Measurements from ENCODE around the gene IFNL1. TPM values are rescaled to one million over a fixed set of nuclear protein-coding genes. Genes with fewer than 3 reads are reported as not detected.
A peak's percentile ranks its signal among the peaks of the same experiment; 100 is the strongest.

IFNL1 gene
- not detected in 2 replicates for total RNA-seq (2014; rRNA removed; shearing (Covaris generic))
- polyA plus RNA-seq (2015; cell fraction: cytosol; rRNA removed), result not detected in 2 replicates
- not detected in 2 replicates for polyA plus RNA-seq (2015; cell fraction: nucleus; rRNA removed)

DNA sequence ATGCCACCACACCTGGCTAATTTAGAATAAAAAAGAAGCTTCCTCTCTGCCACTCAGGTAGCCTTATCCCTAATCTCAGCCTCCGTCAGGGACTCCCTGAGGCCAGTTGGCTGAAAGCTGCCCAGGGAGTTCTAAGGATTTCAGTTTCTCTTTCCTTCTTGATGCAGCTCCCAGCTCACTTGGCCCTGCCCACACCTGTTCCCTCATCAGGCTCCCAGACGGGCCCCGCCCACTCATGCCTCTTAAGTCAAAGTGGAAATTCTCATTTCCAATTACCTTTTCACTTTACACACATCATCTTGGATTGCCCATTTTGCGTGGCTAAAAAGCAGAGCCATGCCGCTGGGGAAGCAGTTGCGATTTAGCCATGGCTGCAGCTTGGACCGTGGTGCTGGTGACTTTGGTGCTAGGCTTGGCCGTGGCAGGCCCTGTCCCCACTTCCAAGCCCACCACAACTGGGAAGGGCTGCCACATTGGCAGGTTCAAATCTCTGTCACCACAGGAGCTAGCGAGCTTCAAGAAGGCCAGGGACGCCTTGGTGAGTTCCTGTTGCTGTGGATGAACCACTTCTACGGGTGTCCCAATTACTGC is at the start of gene IFNL1:
Gene IFNL1, plus strand, starts transcription at position 353 of the 591 bp plus-strand sequence. Its CDS starts 15 bp downstream, at position 368.
- DNase-seq (ENCODE audit: low read depth, low spot score), result no peak
- in situ Hi-C loops (cut with HindIII; ENCODE audit: low pct_unique_long_range_greater_than_20kb, low sequenced_read_pairs), result no loop called here

DNA sequence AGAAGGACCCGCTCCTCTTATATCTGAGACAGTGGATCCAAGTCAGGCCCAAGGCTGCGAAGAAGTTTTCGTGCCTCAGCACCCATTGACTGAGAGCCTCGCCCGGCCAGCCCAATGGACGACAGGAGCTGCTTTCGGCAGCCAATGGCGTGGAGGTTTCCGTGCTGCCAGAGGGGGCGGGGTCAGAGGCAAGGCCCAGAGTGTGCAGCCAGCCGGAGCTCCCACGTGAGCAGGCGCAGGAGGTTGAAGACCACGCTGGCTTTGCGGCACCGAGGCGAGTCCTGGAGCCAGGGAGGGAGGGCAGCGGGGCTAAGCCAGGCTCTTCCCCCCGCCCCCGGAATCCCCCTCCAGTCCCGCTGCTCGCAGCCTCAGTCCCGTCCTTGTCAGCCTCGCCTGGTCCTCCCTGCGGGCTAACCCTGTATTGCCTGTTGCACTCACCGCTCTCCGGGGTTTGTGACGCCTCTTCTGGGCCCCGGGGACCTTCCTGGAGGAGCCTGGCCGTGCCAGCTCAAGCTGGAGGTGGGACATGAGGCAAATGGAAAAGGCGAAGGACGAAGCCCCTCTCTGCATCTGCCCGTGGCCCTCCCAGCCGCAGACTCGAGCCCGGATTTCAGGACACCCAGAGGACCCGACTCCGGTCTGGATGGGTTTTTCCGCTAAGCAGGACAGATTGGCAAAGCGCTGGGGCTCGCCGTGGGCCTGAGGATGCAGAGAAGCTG is 49.1 kb upstream of the IFNL1 start:
- in situ Hi-C loops (cut with HindIII; ENCODE audit: low pct_unique_long_range_greater_than_20kb, low sequenced_read_pairs), result no loop called here
- no peak for DNase-seq (ENCODE audit: low read depth, low spot score)

DNA sequence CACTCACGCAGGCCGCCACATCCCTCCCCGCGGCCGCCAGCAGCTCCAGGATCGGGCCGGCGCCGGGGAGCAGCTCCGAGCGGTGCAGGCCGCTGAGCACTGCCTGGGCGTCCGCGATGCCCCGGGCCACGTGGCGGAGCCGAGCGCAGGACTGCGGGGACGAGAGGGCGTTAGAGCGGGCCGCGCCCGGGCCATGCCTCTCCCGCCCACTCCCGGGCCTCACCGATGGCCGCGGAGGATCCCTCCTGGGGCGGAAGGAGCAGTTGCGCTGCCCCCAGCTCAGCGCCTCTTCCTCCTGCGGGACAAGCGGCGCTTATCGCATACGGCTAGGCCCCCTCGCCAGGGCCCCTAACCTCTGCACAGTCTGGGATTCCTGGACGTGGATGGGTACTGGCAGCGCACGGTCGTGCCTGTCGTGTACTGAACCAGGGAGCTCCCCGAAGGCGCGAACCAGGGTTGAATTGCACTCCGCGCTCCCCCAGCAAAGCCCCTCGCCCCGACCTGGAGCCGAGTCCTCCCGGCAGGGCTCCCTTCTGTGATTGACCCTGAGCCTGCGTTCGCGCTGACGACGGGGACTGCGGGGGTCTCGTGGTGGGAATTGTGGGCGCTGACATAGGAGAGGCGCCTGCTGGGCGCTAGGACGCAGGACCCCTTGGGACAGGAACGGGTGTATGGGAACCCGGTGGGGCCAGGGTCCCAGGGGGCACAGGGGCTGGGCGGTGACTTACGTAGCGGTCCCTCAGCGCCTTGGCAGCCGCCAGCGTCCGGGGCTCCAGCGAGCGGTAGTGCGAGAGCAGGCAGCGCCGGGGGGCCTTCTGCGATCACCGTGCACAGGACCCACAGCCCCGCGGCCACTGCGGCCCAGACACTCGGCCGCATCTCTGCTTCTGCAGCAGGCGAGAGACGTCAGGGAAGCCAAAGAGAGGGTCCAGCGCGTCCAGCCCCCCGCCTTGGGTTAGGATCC is 48.2 kb upstream of the IFNL1 start:
- in situ Hi-C loops (cut with HindIII; ENCODE audit: low pct_unique_long_range_greater_than_20kb, low sequenced_read_pairs), result no loop called here
- DNase-seq (ENCODE audit: low read depth, low spot score), result no peak

DNA sequence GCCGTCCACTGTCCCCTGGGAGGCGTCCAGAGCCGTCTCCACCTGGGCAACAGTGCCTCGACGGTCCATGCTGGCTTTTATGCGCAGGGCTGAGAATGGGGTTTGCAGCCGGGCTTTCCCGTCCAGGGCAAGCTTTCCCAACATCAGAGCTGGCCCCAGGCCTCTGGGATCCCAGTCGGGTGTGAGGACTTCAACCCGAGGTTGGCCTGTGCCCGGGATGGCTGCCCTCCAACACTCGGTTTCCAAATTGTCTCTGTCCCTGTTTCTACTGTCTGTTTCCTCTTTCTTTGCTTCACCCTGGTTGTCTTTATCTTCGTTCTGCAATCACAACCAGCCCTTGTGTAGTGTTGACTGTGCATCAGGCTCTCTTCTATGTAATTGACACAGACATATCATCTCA is 47.4 kb upstream of the IFNL1 start, which contains the start of gene IFNL4:
Gene IFNL4, minus strand, starts transcription at position 51 of the 400 bp plus-strand sequence.
- in situ Hi-C loops (cut with HindIII; ENCODE audit: low pct_unique_long_range_greater_than_20kb, low sequenced_read_pairs), result no loop called here
- no peak for DNase-seq (ENCODE audit: low read depth, low spot score)

DNA sequence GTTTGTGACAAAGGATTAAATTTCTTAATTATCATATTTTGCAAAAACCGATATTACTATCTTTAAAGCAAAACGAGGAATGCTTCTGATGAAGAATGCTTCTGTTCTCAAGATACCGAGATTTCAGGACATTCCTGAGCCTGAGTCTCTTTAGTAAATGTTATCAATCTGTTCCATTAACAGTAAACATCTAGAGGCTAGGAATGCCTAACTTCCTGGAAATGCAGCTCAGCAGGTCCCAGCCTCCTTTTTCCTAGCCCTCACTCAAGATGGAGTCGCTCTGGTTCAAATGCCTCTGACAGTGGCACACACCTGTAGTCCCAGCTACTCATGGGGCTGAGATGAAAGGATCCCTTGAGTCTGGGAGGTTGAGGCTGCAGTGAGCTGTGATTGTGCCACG is 45.1 kb upstream of the IFNL1 start:
- in situ Hi-C loops (cut with HindIII; ENCODE audit: low pct_unique_long_range_greater_than_20kb, low sequenced_read_pairs), result no loop called here
- no peak for DNase-seq (ENCODE audit: low read depth, low spot score)

DNA sequence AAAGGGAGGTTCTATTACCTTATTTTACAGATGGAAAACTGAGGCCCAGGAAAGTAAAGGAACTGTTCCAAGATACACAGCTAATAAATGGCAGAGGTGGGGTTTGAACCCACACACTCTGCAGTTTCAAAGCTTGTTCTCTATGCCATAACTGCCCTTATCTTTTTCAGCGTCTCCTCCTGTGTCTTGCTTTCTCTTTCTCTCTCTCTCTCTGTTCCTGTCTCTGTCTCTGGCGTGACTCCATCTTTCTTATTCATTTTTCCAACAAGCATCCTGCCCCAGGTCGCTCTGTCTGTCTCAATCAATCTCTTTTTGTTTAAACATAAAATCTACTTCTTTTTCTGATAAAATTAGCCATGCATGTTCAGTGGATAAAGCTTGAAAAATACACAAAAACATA is 44.4 kb upstream of the IFNL1 start:
- DNase-seq (ENCODE audit: low read depth, low spot score), result no peak
- in situ Hi-C loops (cut with HindIII; ENCODE audit: low pct_unique_long_range_greater_than_20kb, low sequenced_read_pairs), result no loop called here

DNA sequence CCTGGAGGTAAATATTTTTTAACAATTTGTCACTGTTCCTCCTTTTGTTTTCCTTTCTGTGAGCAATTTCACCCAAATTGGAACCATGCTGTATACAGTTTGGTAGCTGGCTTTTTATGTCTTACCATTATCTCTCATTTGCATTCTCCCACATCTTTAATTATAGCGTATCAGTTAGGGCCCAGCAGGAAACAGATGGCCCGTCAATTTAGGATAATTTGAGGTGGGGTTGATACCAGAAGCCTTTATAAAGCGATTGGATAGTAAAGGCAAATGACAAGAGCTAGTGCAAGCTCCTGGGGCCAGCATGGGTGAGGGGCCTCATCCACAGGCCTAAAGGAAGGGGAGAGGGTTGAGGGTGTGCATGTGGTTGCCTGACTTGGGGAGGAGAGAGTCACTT is 43.7 kb upstream of the IFNL1 start:
- DNase-seq (ENCODE audit: low read depth, low spot score), result no peak
- in situ Hi-C loops (cut with HindIII; ENCODE audit: low pct_unique_long_range_greater_than_20kb, low sequenced_read_pairs), result no loop called here

DNA sequence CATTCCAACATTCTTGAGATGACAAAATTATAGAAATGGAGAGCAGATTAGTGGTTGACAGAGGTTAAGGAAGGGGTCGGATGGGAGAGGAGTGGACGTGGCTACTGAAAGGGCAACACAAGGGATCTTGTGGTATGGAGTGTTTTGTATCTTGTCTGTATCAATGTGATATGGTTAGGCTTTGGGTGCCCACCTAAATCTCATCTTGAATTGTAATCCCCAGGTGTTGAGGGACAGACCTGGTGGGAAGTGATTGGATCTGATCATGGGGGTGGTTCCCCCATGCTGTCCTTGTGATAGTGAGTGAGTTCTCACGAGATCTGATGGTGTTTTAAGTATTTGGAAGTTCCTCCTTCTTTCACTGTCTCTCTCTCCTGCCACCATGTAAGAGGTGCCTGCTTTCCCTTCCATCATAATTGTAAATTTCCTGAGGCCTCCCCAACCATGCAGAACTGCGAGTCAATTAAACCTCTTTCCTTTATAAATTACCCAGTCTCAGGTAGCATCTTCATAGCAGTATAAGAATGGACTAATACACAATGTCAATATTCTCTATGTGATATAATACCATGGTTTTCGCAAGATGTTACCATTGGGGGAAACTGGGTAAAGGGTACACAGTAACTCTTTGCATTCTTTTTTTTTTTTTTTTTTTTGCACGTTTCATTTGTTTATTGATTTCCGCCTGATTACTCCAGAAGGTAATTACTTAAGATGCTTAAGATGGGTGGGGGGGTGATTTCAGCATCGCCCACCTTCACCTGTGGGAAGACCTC is 42.6 kb upstream of the IFNL1 start:
- no peak for DNase-seq (ENCODE audit: low read depth, low spot score)
- in situ Hi-C loops (cut with HindIII; ENCODE audit: low pct_unique_long_range_greater_than_20kb, low sequenced_read_pairs), result no loop called here

DNA sequence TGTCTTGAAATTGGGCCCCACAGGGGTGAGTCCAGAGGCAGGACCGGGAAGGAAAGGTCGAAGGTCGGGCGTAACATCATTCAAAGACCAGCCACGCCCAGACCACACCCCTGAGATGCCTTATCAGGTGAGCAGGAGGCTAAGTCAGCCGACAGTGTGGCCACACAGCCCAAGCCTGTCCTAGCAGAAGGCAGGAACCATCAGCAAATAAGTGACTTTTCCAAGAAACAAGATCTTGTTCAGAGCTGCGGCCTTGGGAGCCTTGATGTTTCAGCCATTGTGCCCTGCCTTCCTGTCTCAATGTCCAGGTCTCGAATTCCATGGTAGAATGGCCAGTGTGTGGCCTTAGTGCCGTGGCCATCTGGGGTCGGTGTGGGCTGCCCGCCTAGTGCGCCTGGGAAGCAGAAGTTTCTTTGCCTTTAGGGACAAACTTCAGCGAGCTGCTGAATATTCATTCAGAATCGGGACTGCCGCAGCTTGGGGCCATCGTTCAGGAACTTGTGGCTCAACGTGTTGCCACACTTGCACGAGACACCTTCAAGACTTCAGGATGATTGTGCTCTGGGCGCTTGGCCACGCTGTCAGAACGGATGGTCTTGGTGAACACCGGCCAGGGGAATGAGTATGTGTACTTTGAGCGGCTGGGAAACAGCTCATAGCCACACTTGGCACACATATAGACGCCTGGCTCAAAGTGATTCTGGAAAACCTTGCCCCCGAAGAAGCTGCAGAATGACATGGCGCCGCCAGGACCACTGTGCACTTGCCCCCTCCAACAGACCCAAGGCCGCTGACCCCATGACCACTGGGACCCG is 41.5 kb upstream of the IFNL1 start:
- DNase-seq (ENCODE audit: low read depth, low spot score), result no peak
- in situ Hi-C loops (cut with HindIII; ENCODE audit: low pct_unique_long_range_greater_than_20kb, low sequenced_read_pairs), result no loop called here

DNA sequence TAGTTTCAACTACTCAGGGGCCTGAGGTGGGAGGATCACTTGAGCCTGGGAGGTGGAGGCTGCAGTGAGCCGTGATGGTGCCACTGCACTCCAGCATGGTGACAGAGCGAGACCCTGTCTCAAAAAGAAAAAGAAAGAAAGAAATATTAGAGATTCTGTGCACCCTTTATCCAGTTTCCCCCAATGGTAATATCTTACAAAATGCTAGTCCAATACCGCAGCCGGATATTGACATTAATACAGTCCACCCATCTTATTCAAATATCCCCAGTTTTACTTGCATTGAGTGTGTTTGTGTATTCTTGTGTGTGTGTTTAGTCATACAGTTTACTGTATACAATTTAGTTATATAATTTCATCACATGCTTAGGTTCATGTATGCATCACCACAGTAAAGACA is 39.0 kb upstream of the IFNL1 start:
- in situ Hi-C loops (cut with HindIII; ENCODE audit: low pct_unique_long_range_greater_than_20kb, low sequenced_read_pairs), result no loop called here
- no peak for DNase-seq (ENCODE audit: low read depth, low spot score)

DNA sequence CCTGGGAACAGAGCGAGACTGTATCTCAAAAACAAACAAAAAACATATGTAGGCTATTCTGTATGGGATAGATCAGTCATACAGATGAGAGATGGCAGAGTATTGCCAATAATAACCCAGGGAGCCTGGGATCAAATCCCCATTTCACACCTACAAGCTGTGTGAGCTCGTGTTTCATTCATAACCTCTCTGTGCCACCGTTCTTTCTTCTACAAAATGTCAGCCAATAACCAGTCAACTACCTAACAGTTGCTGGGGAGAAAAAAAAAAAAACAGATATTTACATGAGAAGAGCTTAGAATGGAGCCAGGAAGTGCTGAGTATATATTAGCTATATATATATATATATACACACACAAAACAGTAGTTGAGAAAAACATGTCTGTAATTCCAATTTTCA is 34.5 kb upstream of the IFNL1 start:
- DNase-seq (ENCODE audit: low read depth, low spot score), result peak; percentile 14
- in situ Hi-C loops (cut with HindIII; ENCODE audit: low pct_unique_long_range_greater_than_20kb, low sequenced_read_pairs), result no loop called here

DNA sequence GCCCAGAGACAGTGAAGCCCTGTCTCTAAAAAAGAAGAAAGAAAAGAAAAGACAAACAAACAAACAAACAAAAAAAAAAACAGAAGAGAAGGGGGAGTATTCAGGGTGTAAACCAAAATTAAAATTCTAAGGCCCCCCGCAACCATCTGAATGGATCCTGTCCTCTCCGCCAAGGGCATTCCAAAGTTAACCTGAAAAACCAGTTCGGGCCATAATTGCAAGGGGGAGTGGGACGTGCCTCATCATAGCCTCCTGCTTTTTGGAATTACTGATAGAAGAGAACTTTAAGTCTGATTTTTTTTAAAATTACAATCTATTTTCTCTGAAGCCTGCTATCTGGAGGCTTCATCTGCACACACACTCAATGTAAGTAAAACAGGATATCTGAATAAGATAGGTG is 33.7 kb upstream of the IFNL1 start:
- in situ Hi-C loops (cut with HindIII; ENCODE audit: low pct_unique_long_range_greater_than_20kb, low sequenced_read_pairs), result no loop called here

DNA sequence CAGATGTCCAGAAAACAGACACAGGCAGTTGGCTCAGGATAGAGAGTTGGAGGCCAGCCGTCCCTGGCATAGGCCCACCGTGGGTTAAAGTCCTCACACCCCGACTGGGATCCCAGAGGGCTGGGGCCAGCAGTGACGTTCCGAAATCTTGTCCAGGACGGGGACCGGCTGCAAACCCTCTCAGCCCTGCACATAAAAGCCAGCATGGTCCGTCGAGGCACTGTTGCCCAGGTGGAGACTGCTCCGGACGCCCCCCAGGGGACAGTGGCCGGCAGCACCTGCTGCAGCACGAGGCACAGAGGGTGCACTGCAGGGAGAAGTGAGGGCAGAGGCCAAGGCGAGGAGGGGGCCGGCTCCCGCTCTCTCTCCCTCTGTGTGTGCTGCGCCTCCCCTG is 32.3 kb upstream of the IFNL1 start:
- in situ Hi-C loops (cut with HindIII; ENCODE audit: low pct_unique_long_range_greater_than_20kb, low sequenced_read_pairs), result no loop called here
- no peak for DNase-seq (ENCODE audit: low read depth, low spot score)

More for the DNA sequence above, 33.7 kb upstream of the IFNL1 start:
- no peak for DNase-seq (ENCODE audit: low read depth, low spot score)

DNA sequence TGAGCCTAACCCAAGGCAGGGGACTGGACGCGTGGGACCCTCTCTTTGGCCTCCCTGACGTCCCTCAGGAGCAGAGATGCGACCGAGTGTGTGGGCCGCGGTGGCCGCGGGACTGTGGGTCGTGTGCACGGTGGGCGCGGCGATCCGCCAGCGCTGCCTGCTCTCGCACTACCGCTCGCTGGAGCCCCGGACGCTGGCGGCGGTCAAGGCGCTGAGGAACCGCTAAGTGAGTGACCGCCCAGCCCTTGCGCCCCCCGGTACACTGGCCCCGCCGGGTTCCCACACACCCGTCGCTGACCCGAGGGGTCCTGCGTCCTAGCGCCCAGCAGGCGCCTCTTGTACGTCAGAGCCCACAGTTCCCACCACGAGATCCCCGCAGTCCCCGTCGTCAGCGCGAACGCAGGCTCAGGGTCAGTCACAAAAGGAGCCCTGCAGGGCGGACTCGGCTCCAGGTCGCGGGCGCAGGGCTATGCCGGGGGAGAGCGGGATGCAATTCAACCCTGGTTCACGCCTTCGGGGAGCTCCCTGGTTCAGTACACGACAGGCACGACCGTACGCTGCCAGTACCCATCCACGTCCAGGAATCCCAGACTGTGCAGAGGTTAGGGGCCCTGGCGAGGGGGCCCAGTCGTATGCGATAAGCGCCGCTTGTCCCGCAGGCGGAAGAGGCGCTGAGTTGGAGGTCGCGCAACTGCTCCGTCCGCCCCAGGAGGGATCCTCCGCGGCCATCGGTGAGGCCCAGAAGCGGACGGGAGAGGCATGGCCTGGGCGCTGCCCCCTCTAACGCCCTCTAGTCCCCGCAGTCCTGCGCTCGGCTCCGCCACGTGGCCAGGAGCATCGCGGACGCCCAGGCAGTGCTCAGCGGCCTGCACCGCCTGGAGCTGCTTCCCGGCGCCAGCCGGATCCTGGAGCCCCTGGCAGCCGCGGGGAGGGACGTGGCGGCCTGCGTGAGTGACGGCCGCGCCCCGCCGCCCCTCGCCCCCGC is 31.6 kb upstream of the IFNL1 start:
- in situ Hi-C loops (cut with HindIII; ENCODE audit: low pct_unique_long_range_greater_than_20kb, low sequenced_read_pairs), result no loop called here
- DNase-seq (ENCODE audit: low read depth, low spot score), result no peak

DNA sequence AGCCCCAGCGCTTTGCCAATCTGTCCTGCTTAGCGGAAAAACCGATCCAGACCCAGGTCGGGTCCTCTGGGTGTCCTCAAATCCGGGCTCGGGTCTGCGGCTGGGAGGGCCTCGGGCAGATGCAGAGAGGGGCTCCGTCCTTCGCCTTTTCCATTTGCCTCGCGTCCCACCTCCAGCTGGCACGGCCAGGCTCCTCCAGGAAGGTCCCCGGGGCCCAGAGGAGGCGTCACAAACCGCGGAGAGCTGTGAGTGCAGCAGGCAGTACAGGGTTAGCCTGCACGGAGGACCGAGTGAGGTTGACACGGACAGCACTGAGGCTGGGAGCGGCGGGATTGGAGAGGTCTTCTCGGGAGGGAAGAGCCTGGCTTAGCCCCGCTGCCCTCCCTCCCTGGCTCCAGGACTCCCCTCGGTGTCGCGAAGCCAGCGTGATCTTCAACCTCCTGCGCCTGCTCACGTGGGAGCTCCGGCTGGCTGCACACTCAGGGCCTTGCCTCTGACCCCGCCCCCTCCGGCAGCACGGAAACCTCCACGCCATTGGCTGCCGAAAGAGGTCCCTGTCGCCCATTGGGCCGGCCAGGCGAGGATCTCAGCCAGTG is 30.8 kb upstream of the IFNL1 start:
- in situ Hi-C loops (cut with HindIII; ENCODE audit: low pct_unique_long_range_greater_than_20kb, low sequenced_read_pairs), result no loop called here
- DNase-seq (ENCODE audit: low read depth, low spot score), result no peak

All from SK-MEL-5 (cell line).